ENCODE results near the gene PCSK6.
"Not testable (repeated sequence)": the region's sequence is repeated elsewhere in the genome, so short reads cannot be mapped to it uniquely, and the experiment has no call there.

The PCSK6 gene

DNA sequence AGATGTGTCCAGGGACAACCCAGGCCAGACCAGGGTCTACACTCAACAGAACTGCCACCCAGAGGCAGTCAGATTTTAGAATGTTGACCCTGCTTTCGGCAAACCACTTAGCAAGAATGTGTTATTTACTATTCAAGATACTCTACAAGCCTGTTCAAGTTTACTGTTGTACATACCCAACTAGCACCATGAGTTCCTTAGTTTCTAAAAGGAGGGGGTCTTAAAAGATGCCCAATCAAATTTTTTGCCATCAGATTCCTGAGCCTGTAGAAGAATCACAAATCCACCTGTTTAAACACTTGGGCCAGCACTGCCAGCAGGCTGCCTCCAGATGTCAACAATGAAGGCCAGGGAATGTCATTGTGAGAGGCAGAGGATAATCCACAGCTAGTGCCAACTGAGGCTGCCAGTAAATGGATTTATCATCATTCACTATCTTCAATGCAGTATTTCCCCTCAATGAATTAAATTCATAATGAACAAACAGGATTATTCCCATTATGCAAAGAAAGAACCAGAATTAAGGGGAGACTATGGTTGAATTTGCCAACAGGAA lies 150.9 kb downstream of the PCSK6 start:
- Histone ChIP-seq H3K27ac (ENCODE audit: low read depth, low read length) (no peak overlapping the region), H3K9me2 (replicated peaks; ENCODE audit: insufficient read depth, low read length) (no peaks in the 10 kb centered on the region), H2AFZ (ENCODE audit: low read depth, low read length, severe bottlenecking) (no peak overlapping the region), H3K79me2 (ENCODE audit: insufficient read depth, low read length) (no peaks in the 10 kb centered on the region), H3K9me3 (ENCODE audit: insufficient read depth, low read length) (peaks cover 9% of the 10 kb centered on the region; the same call in 1 of the 2 replicates), H3K27me3 (ENCODE audit: low read length) (0 out of 2 replicates have a peak, but pooled peaks cover 8% of the 10 kb centered on the region), H3F3A (ENCODE audit: insufficient read depth) (peaks cover 9% of the 10 kb centered on the region), H3K36me3 (ENCODE audit: low read length) (no peaks in the 10 kb centered on the region; the same call in 1 of the 2 replicates), H3K9ac (ENCODE audit: low read length) (no peak overlapping the region), H4K20me1 (ENCODE audit: low read depth, low read length) (no peaks in the 10 kb centered on the region), H3K4me3 (ENCODE audit: insufficient read depth, low read length, poor library complexity, severe bottlenecking) (no peak overlapping the region), H3K4me2 (ENCODE audit: low read depth, low read length, poor library complexity, severe bottlenecking) (no peak overlapping the region)
- TF ChIP-seq, protein P1, sequence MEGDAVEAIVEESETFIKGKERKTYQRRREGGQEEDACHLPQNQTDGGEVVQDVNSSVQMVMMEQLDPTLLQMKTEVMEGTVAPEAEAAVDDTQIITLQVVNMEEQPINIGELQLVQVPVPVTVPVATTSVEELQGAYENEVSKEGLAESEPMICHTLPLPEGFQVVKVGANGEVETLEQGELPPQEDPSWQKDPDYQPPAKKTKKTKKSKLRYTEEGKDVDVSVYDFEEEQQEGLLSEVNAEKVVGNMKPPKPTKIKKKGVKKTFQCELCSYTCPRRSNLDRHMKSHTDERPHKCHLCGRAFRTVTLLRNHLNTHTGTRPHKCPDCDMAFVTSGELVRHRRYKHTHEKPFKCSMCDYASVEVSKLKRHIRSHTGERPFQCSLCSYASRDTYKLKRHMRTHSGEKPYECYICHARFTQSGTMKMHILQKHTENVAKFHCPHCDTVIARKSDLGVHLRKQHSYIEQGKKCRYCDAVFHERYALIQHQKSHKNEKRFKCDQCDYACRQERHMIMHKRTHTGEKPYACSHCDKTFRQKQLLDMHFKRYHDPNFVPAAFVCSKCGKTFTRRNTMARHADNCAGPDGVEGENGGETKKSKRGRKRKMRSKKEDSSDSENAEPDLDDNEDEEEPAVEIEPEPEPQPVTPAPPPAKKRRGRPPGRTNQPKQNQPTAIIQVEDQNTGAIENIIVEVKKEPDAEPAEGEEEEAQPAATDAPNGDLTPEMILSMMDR (IDR thresholded peaks at IDR 0.05; ENCODE audit: insufficient read depth, low read length, poor library complexity, severe bottlenecking): no peak
- TF ChIP-seq EZH2phosphoT487 (conservative IDR thresholded peaks at IDR 0.05; ENCODE audit: low read length): no peak

DNA sequence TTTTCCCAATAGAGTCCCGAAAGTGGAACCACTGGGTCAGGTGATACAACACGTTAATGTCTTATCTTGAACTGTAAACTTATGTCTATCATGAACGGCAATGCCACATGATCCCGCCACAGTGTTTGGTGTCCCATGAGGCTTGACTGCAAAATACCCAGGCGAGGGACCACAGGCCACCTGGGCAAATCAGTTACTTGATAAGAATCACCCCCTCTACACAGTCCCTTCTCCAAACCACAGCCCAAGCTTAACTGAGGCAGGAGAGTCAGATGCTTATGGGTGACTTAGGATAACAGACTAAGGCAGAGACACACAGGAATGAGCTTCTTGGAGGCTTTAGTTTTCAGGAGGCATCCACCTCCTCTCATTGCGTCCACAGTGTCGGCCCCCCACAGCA lies 151.5 kb downstream of the PCSK6 start:
- Histone ChIP-seq H3K27ac (ENCODE audit: low read depth, low read length) (no peak overlapping the region), H3K27me3 (ENCODE audit: low read length) (0 out of 2 replicates have a peak, but pooled peaks cover 8% of the 10 kb centered on the region), H3K4me3 (ENCODE audit: insufficient read depth, low read length, poor library complexity, severe bottlenecking) (no peak overlapping the region), H3K9me2 (replicated peaks; ENCODE audit: insufficient read depth, low read length) (no peaks in the 10 kb centered on the region), H3K9me3 (ENCODE audit: insufficient read depth, low read length) (peaks cover 9% of the 10 kb centered on the region; the same call in 1 of the 2 replicates), H3K4me2 (ENCODE audit: low read depth, low read length, poor library complexity, severe bottlenecking) (no peak overlapping the region), H3F3A (ENCODE audit: insufficient read depth) (peaks cover 9% of the 10 kb centered on the region), H2AFZ (ENCODE audit: low read depth, low read length, severe bottlenecking) (no peak overlapping the region), H3K36me3 (ENCODE audit: low read length) (no peaks in the 10 kb centered on the region; the same call in 1 of the 2 replicates), H4K20me1 (ENCODE audit: low read depth, low read length) (no peaks in the 10 kb centered on the region), H3K79me2 (ENCODE audit: insufficient read depth, low read length) (no peaks in the 10 kb centered on the region), H3K9ac (ENCODE audit: low read length) (no peak overlapping the region)
- TF ChIP-seq, protein P1 (IDR thresholded peaks at IDR 0.05; ENCODE audit: insufficient read depth, low read length, poor library complexity, severe bottlenecking): no peak
- TF ChIP-seq EZH2phosphoT487 (conservative IDR thresholded peaks at IDR 0.05; ENCODE audit: low read length): no peak

DNA sequence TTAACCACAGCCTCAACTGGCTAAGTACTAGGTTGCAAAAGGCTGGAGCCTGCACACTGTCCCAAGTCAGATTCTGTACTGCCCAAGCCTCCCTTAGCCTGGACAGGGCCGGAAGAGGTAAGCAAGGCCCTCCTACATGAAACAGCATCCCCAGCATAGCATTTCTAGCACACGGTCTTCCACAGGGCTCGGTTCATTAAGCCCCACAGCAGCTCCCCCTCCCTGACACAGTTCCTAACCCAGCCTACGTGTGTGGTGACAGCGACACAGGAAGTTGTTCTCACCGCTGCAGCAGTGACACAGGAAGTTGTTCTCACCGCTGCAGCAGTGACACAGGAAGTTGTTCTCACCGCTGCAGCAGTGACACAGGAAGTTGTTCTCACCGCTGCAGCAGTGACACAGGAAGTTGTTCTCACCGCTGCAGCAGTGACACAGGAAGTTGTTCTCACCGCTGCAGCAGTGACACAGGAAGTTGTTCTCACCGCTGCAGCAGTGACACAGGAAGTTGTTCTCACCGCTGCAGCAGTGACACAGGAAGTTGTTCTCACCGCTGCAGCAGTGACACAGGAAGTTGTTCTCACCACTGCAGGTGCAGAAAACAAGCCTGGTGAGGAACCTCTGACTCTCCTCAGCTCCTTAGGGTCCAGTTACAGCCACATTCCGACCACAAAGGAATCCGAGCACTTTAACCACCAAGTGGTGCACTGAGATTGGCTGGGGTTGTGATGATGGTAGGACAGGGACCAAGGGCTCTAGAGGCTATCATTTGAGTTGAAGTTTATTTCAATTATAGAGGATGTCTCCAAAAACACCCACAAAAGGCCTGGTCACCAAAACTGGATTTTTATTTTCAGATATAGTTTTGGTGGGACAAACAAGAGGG lies 155.4 kb downstream of the PCSK6 start:
- H3F3A ChIP-seq (ENCODE audit: insufficient read depth); H3K9ac ChIP-seq (ENCODE audit: low read length); H3K9me2 ChIP-seq (replicated peaks; ENCODE audit: insufficient read depth, low read length); H3K27me3 ChIP-seq (ENCODE audit: low read length); H3K36me3 ChIP-seq (ENCODE audit: low read length); H3K9me3 ChIP-seq (ENCODE audit: insufficient read depth, low read length); H3K79me2 ChIP-seq (ENCODE audit: insufficient read depth, low read length); H4K20me1 ChIP-seq (ENCODE audit: low read depth, low read length): not testable (repeated sequence)
- H3K27ac ChIP-seq (ENCODE audit: low read depth, low read length): peak overlapping the region; percentile 41
- peak overlapping the region; percentile 47 for H3K4me3 ChIP-seq (ENCODE audit: insufficient read depth, low read length, poor library complexity, severe bottlenecking)
- H3K4me2 ChIP-seq (ENCODE audit: low read depth, low read length, poor library complexity, severe bottlenecking): peak overlapping the region; percentile 49
- peak overlapping the region; percentile 96 for H2AFZ ChIP-seq (ENCODE audit: low read depth, low read length, severe bottlenecking)

DNA sequence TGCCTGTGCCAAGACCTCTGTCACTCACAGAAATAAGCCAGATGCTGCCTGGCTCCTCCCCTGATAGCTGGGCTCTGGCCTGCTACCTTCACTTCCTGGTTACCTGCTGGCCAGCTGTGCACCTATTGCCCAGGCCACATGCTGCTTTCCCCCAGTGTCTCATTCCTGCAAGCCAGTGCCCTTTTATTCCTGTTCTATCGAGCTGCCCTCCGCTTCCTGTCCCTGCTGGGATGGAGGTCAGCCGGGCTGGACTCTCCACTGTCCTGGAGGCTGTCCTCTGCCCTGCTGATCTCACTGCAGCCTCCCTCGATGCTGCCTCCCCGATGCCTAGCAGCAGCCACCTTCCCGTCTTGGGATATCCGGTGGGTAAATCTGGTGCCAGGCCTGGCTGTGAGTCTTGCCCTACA lies 157.4 kb downstream of the PCSK6 start:
- Histone ChIP-seq H2AFZ (ENCODE audit: low read depth, low read length, severe bottlenecking) (no peak overlapping the region), H3K27ac (ENCODE audit: low read depth, low read length) (no peak overlapping the region), H3K27me3 (ENCODE audit: low read length) (no peaks in the 10 kb centered on the region), H3K9me2 (replicated peaks; ENCODE audit: insufficient read depth, low read length) (no peaks in the 10 kb centered on the region), H3K79me2 (ENCODE audit: insufficient read depth, low read length) (no peaks in the 10 kb centered on the region), H4K20me1 (ENCODE audit: low read depth, low read length) (no peaks in the 10 kb centered on the region), H3F3A (ENCODE audit: insufficient read depth) (peaks cover 9% of the 10 kb centered on the region), H3K4me3 (ENCODE audit: insufficient read depth, low read length, poor library complexity, severe bottlenecking) (no peak overlapping the region), H3K9ac (ENCODE audit: low read length) (no peak overlapping the region), H3K9me3 (ENCODE audit: insufficient read depth, low read length) (peaks cover 9% of the 10 kb centered on the region; the same call in 1 of the 2 replicates), H3K36me3 (ENCODE audit: low read length) (no peaks in the 10 kb centered on the region; the same call in 1 of the 2 replicates), H3K4me2 (ENCODE audit: low read depth, low read length, poor library complexity, severe bottlenecking) (no peak overlapping the region)
- TF ChIP-seq EZH2phosphoT487 (conservative IDR thresholded peaks at IDR 0.05; ENCODE audit: low read length): no peak
- TF ChIP-seq, protein P1 (IDR thresholded peaks at IDR 0.05; ENCODE audit: insufficient read depth, low read length, poor library complexity, severe bottlenecking): no peak
